IMR-90 (cell line): ENCODE data around the gene RIOX2. TPM values are rescaled to one million over a fixed set of nuclear protein-coding genes. Genes with fewer than 3 reads are reported as not detected.

Experiments
- ATAC-seq: fragments of 200-7000 bp; cut with Tn5 transposase; 2 replicates; pipeline ENCODE4 v1.9.1; 2020; ENCODE audit warnings: low read depth, mild to moderate bottlenecking, moderate library complexity
- BruUV-seq: library from RNA; stranded (reverse); fragments of 400-500 nt; replicated peaks from 2 replicates; lab custom pipeline; 2021; lab: Mats Ljungman, UMichigan
- CTCF ChIA-PET: fragments of 300-600 bp; formaldehyde crosslinking; extraction: SDS; loops from one replicate; lab custom pipeline; 2021; ENCODE audit warnings: antibody characterized with exemption; lab: Yijun Ruan, JAX
- POLR2A ChIA-PET: fragments of 300-600 bp; sonication (Branson Sonifier 250); formaldehyde crosslinking; loops from one replicate; lab custom pipeline; 2022; ENCODE audit warnings: antibody characterized with exemption; ENCODE audit not compliant: unreplicated experiment; lab: Charles Lee
- DNase-seq: peaks from one replicate; pipeline ENCODE4 v3.0.0; 2013
- H2AFZ ChIP-seq: replicated peaks from 2 replicates; pipeline ENCODE3; 2013; ENCODE audit warnings: low read length, mild to moderate bottlenecking; ENCODE audit not compliant: poor library complexity
- H2AK5ac ChIP-seq: 2 replicates; pipeline ENCODE4 v1.6.1; 2013; ENCODE audit warnings: low read depth, low read length, inconsistent platforms
- H2AK9ac ChIP-seq: replicated peaks from 2 replicates; pipeline ENCODE3; 2013; ENCODE audit warnings: mild to moderate bottlenecking, low read depth, low read length, moderate library complexity; ENCODE audit not compliant: poor library complexity
- H2BK120ac ChIP-seq: 2 replicates; pipeline ENCODE4 v1.6.1; 2013; ENCODE audit warnings: low read depth, low read length, inconsistent platforms
- H2BK15ac ChIP-seq: 3 replicates; pipeline ENCODE4 v1.6.1; 2013; ENCODE audit warnings: low read depth, low read length, inconsistent platforms
- H2BK20ac ChIP-seq: 2 replicates; pipeline ENCODE4 v1.6.1; 2013; ENCODE audit warnings: low read depth, mild to moderate bottlenecking, inconsistent platforms, low read length, moderate library complexity
- H2BK5ac ChIP-seq: 2 replicates; pipeline ENCODE4 v1.6.1; 2013; ENCODE audit warnings: mild to moderate bottlenecking, low read depth, low read length, inconsistent platforms; ENCODE audit not compliant: poor library complexity, severe bottlenecking
- H3K14ac ChIP-seq: replicated peaks from 2 replicates; pipeline ENCODE4 v1.6.1; 2013; ENCODE audit warnings: low read depth, low read length, inconsistent platforms
- H3K18ac ChIP-seq: 2 replicates; pipeline ENCODE4 v1.6.1; 2013; ENCODE audit warnings: low read depth, low read length, control low read depth
- H3K23ac ChIP-seq: 2 replicates; pipeline ENCODE4 v1.6.1; 2013; ENCODE audit warnings: low read depth, low read length, inconsistent platforms
- H3K27ac ChIP-seq: 2 replicates; pipeline ENCODE4 v1.5.1; 2013; ENCODE audit warnings: mild to moderate bottlenecking, control low read depth, low read length; ENCODE audit not compliant: insufficient read depth
- H3K27me3 ChIP-seq: 2 replicates; pipeline ENCODE4 v1.6.1; 2013; ENCODE audit warnings: low read length; ENCODE audit not compliant: control insufficient read depth, insufficient read depth
- H3K36me3 ChIP-seq: 2 replicates; pipeline ENCODE4 v1.6.1; 2013; ENCODE audit warnings: low read length, mixed read lengths; ENCODE audit not compliant: control insufficient read depth, insufficient read depth
- H3K4ac ChIP-seq: 2 replicates; pipeline ENCODE4 v1.6.1; 2013; ENCODE audit warnings: low read depth, low read length, inconsistent platforms
- H3K4me1 ChIP-seq: 2 replicates; pipeline ENCODE4 v1.6.1; 2013; ENCODE audit warnings: low read length, mixed read lengths; ENCODE audit not compliant: control insufficient read depth, insufficient read depth
- H3K4me2 ChIP-seq: 2 replicates; pipeline ENCODE4 v1.6.1; 2013; ENCODE audit warnings: low read depth, mild to moderate bottlenecking, control low read depth, low read length, moderate library complexity
- H3K4me3 ChIP-seq: 2 replicates; pipeline ENCODE4 v1.5.1; 2013; ENCODE audit warnings: low read depth, mild to moderate bottlenecking, control low read depth, low read length, moderate library complexity; ENCODE audit not compliant: insufficient read depth
- H3K56ac ChIP-seq: 2 replicates; pipeline ENCODE4 v1.6.1; 2013; ENCODE audit warnings: low read length, inconsistent platforms; ENCODE audit not compliant: insufficient read depth; ENCODE audit errors: extremely low read depth
- H3K79me1 ChIP-seq, 2 experiments: 2 replicates each; pipeline ENCODE4 v1.6.1; 2013; ENCODE audit warnings: low read length in 2 of 2, inconsistent platforms in 1 of 2, low read depth in 1 of 2
- H3K9ac ChIP-seq: 2 replicates; pipeline ENCODE4 v1.6.1; 2013; ENCODE audit warnings: low read depth, low read length, control low read depth
- H3K9me1 ChIP-seq: 2 replicates; pipeline ENCODE4 v1.6.1; 2013; ENCODE audit warnings: low read length, inconsistent platforms; ENCODE audit not compliant: insufficient read depth
- H3K9me3 ChIP-seq: 2 replicates; pipeline ENCODE4 v1.6.1; 2013; ENCODE audit warnings: low read length; ENCODE audit not compliant: control insufficient read depth, insufficient read depth
- H4K20me1 ChIP-seq: 2 replicates; pipeline ENCODE4 v1.6.1; 2013; ENCODE audit warnings: low read length, inconsistent platforms; ENCODE audit not compliant: insufficient read depth
- H4K5ac ChIP-seq: 2 replicates; pipeline ENCODE4 v1.6.1; 2013; ENCODE audit warnings: mild to moderate bottlenecking, low read depth, low read length, control low read depth
- H4K8ac ChIP-seq, 2 experiments: 2 replicates each; pipeline ENCODE4 v1.6.1; 2013; ENCODE audit warnings: low read depth in 2 of 2, low read length in 2 of 2, control low read depth in 1 of 2, inconsistent platforms in 1 of 2
- H4K91ac ChIP-seq: 2 replicates; pipeline ENCODE4 v1.6.1; 2013; ENCODE audit warnings: low read depth, low read length, inconsistent platforms; ENCODE audit not compliant: insufficient read depth
- BHLHE40 ChIP-seq: fragments of 150-350 bp; IDR thresholded peaks from 2 replicates; pipeline ENCODE4 v1.6.1; 2016; ENCODE audit warnings: mild to moderate bottlenecking, low read depth, low read length
- CEBPB ChIP-seq: IDR thresholded peaks from 2 replicates; pipeline ENCODE4 v1.6.1; 2012; ENCODE audit warnings: low read depth, low read length, improper control_type of control experiment
- CTCF ChIP-seq: conservative IDR thresholded peaks from 2 replicates; pipeline ENCODE4 v1.5.1; 2012; ENCODE audit warnings: mild to moderate bottlenecking, low read depth, low read length, improper control_type of control experiment
- ELK1 ChIP-seq: fragments of 150-350 bp; IDR thresholded peaks from 2 replicates; pipeline ENCODE4 v1.6.1; 2016; ENCODE audit warnings: low read depth, mild to moderate bottlenecking, low read length, moderate library complexity, borderline replicate concordance
- FOS ChIP-seq: fragments of 150-350 bp; IDR thresholded peaks from 2 replicates; pipeline ENCODE4 v1.6.1; 2016; ENCODE audit warnings: low read depth, low read length
- MAZ ChIP-seq: IDR thresholded peaks from 2 replicates; pipeline ENCODE4 v1.6.1; 2012; ENCODE audit warnings: low read depth, mild to moderate bottlenecking, low read length, improper control_type of control experiment, moderate library complexity, borderline replicate concordance
- MXI1 ChIP-seq: IDR thresholded peaks from 2 replicates; pipeline ENCODE4 v1.6.1; 2012; ENCODE audit warnings: low read depth, mild to moderate bottlenecking, low read length, moderate library complexity, borderline replicate concordance
- NFE2L2 ChIP-seq: fragments of 150-350 bp; IDR thresholded peaks from 2 replicates; pipeline ENCODE4 v1.6.1; 2016; ENCODE audit warnings: low read depth, mild to moderate bottlenecking, low read length
- POLR2A ChIP-seq: IDR thresholded peaks from 2 replicates; pipeline ENCODE4 v1.6.1; 2012; ENCODE audit warnings: mild to moderate bottlenecking, low read depth, low read length
- RAD21 ChIP-seq: IDR thresholded peaks from 2 replicates; pipeline ENCODE4 v1.6.1; 2012; ENCODE audit warnings: low read length, improper control_type of control experiment
- RCOR1 ChIP-seq: IDR thresholded peaks from 2 replicates; pipeline ENCODE4 v1.6.1; 2012; ENCODE audit warnings: mild to moderate bottlenecking, low read length, improper control_type of control experiment; ENCODE audit not compliant: insufficient replicate concordance
- RFX5 ChIP-seq: IDR thresholded peaks from 2 replicates; pipeline ENCODE4 v1.8.0; 2012; ENCODE audit warnings: low read depth, mild to moderate bottlenecking, low read length, moderate library complexity
- USF2 ChIP-seq: fragments of 150-350 bp; IDR thresholded peaks from 2 replicates; pipeline ENCODE4 v1.6.1; 2017; ENCODE audit warnings: mild to moderate bottlenecking, antibody characterized with exemption, low read length, low read depth
- WGBS, 2 experiments: methylation state at CpG; one replicate each; pipeline versions ENCODE4 v1.1.5 to v1.1.7; 2013; ENCODE audit warnings: missing lambda C conversion rate in 2 of 2; ENCODE audit not compliant: insufficient read length in 1 of 2; ENCODE audit errors: extremely low coverage in 2 of 2; 5-methylcytosine and 5-hydroxymethylcytosine counted together
- dilution Hi-C: fragments of 300-500 bp; cut with HindIII; formaldehyde crosslinking; loops from one replicate; pipeline ENCODE4 v1.14.3; 2018; ENCODE audit warnings: low sequenced_read_pairs; ENCODE audit not compliant: unreplicated experiment
- in situ Hi-C: fragments of 300-500 bp; cut with MboI; formaldehyde crosslinking; loops from 3 replicates; pipeline ENCODE4 v1.14.3; 2019; ENCODE audit warnings: low sequenced_read_pairs, inconsistent platforms, mixed read lengths
- intact Hi-C: fragments of 100-400 bp; cut with micrococcal nuclease; formaldehyde crosslinking; loops from 2 replicates; pipeline ENCODE4 v1.10.0; 2022
- polyA plus RNA-seq, 3 experiments: library from polyadenylated mRNA; depleted of rRNA; stranded (reverse); fragments of >200 nt; gene quantifications; 2 replicates each; pipeline ENCODE4 v1.2.3, GENCODE V29; 2012; ENCODE audit warnings: low replicate concordance in 1 of 3
- total RNA-seq: library from RNA; depleted of rRNA; stranded (reverse); fragments of >200 nt; gene quantifications from 2 replicates; pipeline ENCODE4 v1.2.3, GENCODE V29; 2012

The RIOX2 gene
- total and polyA plus RNA-seq, 2 of the 4 experiments (the other 2 are of a cell fraction), result 17.2 to 26.7 TPM

- no peak for TF ChIP-seq NFE2L2
- TF ChIP-seq MXI1, result no peak
- TF ChIP-seq ELK1, result no peak
- no peak for TF ChIP-seq RAD21
- no peak for TF ChIP-seq RFX5
- TF ChIP-seq BHLHE40, result no peak
- no peak for TF ChIP-seq MAZ
- TF ChIP-seq RCOR1, result no peak
- TF ChIP-seq CTCF, result no peak
- no peak for TF ChIP-seq FOS
- TF ChIP-seq CEBPB, result no peak
- no peak for TF ChIP-seq USF2
- no peak for TF ChIP-seq POLR2A
- no peak for DNase-seq
- H2BK120ac ChIP-seq, result no peak overlapping the region
- H4K20me1 ChIP-seq, result no peaks in the 10 kb centered on the region
- no peaks in the 10 kb centered on the region for H3K9me3 ChIP-seq
- intact Hi-C loops, result no loop called here
- CTCF ChIA-PET, result no interaction called here
- BruUV-seq, result no TSS peak
- H3K4ac ChIP-seq, result no peak overlapping the region
- H3K14ac ChIP-seq, result no peak overlapping the region
- H2BK5ac ChIP-seq, result no peak overlapping the region
- H4K91ac ChIP-seq, result no peak overlapping the region
- no peak overlapping the region for H3K9ac ChIP-seq
- in situ Hi-C loops, result no loop called here
- no peak overlapping the region for H2AFZ ChIP-seq
- no peak overlapping the region for H3K4me3 ChIP-seq
- POLR2A ChIA-PET, result no interaction called here
- dilution Hi-C loops, result no loop called here
- H3K18ac ChIP-seq, result no peak overlapping the region; the same call in 1 of the 2 replicates
- no peaks in the 10 kb centered on the region for H3K27me3 ChIP-seq
- H3K9me1 ChIP-seq, result no peaks in the 10 kb centered on the region; the same call in 1 of the 2 replicates
- no peak overlapping the region for H3K27ac ChIP-seq
- H2AK9ac ChIP-seq, result no peak overlapping the region
- H4K8ac ChIP-seq, result no peak overlapping the region
- no peak overlapping the region for H4K5ac ChIP-seq
- H3K56ac ChIP-seq, result no peak overlapping the region
- H3K36me3 ChIP-seq, result peaks cover 3% of the 10 kb centered on the region
- no peak for ATAC-seq
- H3K79me1 ChIP-seq, result peaks cover 15 to 32% of the 10 kb centered on the region in 2 experiments
- peaks cover 9% of the 10 kb centered on the region for H3K4me1 ChIP-seq
- H3K23ac ChIP-seq, result no peak overlapping the region
- H2AK5ac ChIP-seq, result no peak overlapping the region
- WGBS, 2 experiments, result no CpG with 5 or more reads among the region's 1 CpG
- no peak overlapping the region for H2BK20ac ChIP-seq
- H2BK15ac ChIP-seq, result no peak overlapping the region
- no peak overlapping the region for H3K4me2 ChIP-seq
Observed at GRCh38 chr3:97968376-97968775, 3.9 kb downstream of the RIOX2 start.
